Measurements from ENCODE around the gene PTGDR2. TPM values are rescaled to one million over a fixed set of nuclear protein-coding genes. Genes with fewer than 3 reads are reported as not detected.

PTGDR2 gene
- total RNA-seq: not detected in 2 replicates

DNA sequence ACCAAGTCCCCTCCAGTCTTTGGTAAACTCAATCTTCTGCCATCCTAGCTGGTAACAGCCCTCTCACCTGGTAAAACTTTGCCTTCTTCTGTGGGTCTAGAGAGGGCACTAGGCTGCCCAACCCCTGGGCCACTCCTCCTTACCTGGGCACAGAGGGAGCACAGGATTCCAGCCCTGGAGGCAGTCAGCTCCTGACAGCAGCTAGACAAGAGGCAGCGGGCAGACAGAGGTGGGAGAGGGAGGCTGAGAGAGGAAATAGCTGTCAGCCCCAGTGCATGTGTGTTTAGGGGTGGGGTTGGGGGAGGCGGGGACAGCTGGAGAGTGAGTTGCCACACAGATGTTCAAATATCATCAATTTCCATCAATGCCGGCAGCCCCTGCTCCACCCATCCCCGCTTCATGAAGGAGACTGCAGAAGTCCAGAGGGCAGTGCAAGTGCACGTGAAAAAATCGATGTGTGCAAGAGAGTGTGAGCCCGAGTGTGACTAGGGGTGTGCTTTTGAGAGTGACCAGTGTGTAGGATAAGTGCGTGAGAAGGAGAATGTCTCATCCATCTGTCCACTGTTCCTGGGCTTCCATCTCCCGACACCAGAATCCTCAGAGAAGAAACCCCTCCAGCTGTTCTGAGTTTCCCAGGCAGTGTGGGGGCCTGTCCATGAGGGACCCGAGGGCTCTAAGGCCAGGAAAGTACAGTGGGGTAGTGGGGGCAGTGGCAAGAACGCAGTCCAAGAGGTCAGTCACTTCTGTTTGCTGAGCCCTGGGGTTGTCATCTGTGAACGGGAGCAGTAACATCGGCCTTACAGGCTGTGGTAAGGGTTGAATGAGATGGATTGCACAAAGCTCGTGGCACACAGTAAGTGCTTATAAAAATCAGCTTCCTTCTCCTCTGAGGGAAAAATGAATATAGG lies at the start of gene PTGDR2:
Gene PTGDR2, minus strand, starts transcription at position 225 of the 908 bp plus-strand sequence. CDS start 2,228 bp downstream, outside the sequence.

DNA sequence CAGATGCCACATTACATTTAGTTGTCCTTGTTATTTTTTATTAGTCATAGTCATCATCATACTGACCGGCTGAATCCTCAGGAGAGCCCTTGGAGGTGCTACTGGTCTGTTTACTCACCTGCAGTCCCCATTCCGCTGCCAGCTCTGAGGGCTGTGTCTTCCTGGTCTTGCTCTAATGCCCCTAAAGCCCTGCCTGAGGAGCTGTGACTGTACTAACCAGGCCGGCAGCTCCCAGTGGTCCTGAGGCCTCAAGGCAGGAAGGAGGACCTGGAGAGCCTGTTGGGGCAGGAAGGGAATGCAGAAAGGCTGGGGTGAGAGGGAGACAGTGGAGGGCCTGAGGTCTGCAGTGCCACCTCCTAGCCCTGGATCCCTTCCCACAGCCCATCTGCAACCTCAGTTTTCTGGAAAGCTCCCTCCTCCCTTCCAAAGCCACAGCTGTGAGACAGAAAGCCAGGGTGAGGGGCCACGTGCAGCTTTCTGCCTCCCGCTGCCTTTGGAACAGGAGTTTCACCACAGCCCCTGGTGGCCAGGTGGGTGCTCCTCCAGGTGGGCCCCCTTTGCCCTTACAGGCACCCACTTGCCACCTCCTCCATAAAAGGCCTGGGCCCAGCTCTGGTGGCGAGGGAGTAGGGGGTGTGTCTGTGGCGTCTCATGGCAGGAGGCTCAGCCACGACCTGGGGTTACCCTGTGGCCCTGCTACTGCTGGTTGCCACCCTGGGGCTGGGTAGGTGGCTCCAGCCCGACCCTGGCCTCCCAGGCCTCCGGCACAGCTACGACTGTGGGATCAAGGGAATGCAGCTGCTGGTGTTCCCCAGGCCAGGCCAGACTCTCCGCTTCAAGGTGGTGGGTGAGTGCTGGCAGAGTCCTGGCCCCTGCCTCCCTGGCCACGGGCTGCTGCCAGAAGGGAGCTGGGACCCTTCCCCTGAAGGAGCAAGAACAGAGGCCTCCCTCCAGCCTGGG lies 11.4 kb upstream of the PTGDR2 start, which contains the start of gene ZP1:
Gene ZP1, plus strand, starts transcription at position 632 of the 960 bp plus-strand sequence. Its CDS starts 20 bp downstream, at position 652.

DNA sequence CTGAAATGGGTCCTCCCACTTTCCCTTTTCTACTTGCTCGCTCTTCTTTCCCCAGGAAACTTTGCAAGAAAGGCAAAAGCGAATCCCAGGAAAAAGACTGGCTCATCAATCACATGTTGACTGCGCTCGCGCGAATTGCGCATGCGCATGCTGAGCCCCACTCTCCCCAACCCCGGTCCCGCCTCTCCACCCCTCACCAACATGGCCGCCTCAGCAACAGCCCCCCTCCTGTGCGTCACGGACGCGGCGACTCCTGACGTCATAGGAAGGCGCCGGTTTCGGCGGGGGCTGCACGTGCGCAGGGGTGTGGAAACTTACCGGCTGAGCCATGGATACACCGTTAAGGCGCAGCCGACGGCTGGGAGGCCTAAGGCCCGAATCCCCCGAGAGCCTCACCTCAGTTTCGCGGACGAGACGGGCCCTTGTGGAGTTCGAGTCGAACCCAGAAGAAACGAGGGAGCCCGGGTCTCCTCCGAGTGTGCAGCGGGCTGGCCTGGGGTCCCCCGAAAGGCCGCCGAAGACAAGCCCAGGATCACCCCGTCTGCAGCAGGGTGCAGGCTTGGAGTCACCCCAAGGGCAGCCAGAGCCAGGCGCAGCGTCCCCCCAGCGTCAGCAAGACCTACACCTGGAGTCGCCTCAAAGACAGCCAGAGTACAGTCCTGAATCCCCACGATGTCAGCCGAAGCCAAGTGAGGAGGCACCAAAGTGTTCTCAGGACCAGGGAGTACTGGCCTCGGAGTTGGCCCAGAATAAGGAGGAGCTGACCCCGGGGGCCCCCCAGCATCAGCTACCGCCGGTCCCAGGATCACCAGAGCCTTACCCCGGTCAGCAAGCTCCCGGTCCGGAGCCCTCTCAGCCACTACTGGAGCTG lies 13.7 kb downstream of the PTGDR2 start, which contains the start of gene CCDC86:
Gene CCDC86, plus strand, starts transcription at position 317 of the 871 bp plus-strand sequence. Its CDS starts 12 bp downstream, at position 329.

Other genes with a start within 250 kb of the PTGDR2 start
- not detected in 2 replicates for gene MS4A8, start 156.3 kb downstream of the PTGDR2 start, total RNA-seq
- gene MS4A18, start 131.2 kb downstream of the PTGDR2 start, total RNA-seq: not detected in 2 replicates
- not detected in 2 replicates for gene MS4A15, start 99.1 kb downstream of the PTGDR2 start, total RNA-seq
- gene MS4A10, start 70.6 kb downstream of the PTGDR2 start, total RNA-seq: not detected in 2 replicates
- gene CCDC86, start 13.8 kb downstream of the PTGDR2 start, total RNA-seq: 3.9 and 8.9 TPM in 2 replicates
- not detected in 2 replicates for gene ZP1, start 11.6 kb upstream of the PTGDR2 start, total RNA-seq
- gene PRPF19, start 50.6 kb upstream of the PTGDR2 start, total RNA-seq: 28.7 and 72.3 TPM in 2 replicates
- gene TMEM109, start 58.2 kb upstream of the PTGDR2 start, total RNA-seq: 43.6 and 59.3 TPM in 2 replicates
- gene TMEM132A, start 68.5 kb upstream of the PTGDR2 start, total RNA-seq: 61.7 and 75.8 TPM in 2 replicates
- 2.7 and 8.2 TPM in 2 replicates for gene SLC15A3, start 96.2 kb upstream of the PTGDR2 start, total RNA-seq
- 0.65 TPM in 1 of 2 replicates, not detected in the other for gene CD6, start 115.7 kb upstream of the PTGDR2 start, total RNA-seq
- gene CD5, start 246.5 kb upstream of the PTGDR2 start, total RNA-seq: not detected in 2 replicates